Effector CD8-positive, alpha-beta T cell (primary cell): Measurements from ENCODE around the gene KCNK6.

ENCODE experiments used
- DNase-seq: peaks from one replicate; lab custom pipeline; 2025; lab: John Stamatoyannopoulos, UW
- total RNA-seq, 4 experiments: gene quantifications; one replicate each; lab custom pipeline; 2026; lab: John Stamatoyannopoulos, UW

KCNK6 gene
- total RNA-seq: 27.6 to 49.6 (median 32.8) reads per million in 4 experiments

DNA sequence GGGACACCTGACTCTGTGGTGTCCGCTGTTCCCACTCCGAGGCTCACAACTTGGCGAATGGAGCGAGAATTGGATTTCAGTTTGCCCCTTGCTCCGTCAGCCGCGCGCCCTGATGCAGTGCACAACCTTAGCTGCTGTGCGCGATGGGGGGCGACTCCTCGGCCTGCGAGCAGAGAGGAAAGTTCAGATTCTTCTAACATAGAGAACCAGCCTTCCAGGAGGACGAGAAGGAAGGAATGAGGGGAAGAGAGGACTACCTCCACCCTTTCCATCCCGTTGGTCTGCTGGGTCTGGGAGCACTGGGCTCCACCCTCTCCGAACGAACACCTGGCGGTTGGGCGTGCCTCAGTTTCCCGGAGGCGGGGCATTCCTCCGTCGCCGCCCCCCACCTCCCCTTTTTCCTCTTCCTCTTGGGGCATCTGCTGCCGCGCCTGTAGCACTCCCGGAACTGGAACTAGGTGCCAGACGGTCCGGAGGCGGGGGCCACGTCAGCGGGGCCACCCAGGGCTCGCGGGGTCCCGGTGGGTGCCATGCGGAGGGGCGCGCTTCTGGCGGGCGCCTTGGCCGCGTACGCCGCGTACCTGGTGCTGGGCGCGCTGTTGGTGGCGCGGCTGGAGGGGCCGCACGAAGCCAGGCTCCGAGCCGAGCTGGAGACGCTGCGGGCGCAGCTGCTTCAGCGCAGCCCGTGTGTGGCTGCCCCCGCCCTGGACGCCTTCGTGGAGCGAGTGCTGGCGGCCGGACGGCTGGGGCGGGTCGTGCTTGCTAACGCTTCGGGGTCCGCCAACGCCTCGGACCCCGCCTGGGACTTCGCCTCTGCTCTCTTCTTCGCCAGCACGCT lies at the start of gene KCNK6:
Gene KCNK6, plus strand, starts transcription at position 425 of the 838 bp plus-strand sequence. Its CDS starts 106 bp downstream, at position 531.
- peak; percentile 6 for DNase-seq

DNA sequence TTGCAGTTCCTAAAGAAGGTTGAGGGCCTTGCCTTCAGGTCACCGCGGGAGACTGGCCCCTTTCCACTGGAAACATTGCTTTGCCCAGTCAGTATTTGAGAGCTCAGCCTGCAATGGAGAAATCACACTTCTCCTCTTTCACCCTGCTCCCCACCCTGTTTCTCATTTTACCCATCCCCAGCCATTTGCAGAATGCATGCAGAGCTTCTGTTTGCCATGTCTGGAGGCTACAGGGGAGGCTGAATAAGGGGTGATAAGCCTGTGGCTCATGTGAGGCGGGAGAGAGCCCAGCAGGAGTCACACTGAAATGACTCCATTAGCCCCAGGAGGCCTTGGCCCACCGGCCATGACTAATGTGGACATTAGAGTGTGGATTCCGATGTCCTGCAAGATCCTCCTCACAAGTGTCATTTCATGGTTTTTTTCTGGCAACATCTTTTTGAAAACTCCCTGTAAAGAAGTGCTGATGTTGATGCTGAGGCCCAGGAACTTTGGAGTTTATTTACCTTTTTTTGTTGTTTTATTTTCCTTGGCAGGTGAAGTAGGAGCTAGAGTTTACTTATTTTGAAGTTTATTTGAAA lies 49.0 kb upstream of the KCNK6 start:
- no peak for DNase-seq

DNA sequence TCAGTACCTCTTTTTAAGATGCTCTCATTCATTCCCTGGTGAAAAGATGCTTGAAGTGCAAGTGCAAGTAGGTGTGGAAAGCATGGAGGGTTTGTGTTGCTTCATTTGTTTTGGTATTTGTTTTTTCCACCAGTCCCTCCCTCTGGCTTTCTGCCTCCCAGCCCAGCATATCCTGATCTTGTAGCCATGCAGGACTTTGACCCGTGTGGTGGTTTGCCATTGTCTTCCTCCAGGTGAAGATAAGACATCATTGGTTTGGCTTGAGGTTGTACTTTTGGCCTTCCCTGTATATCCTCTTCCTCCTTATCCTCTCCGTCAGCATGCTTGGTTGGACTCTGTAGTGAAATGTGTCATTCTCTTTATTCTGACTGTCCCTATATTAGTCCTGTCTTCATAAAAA lies 46.1 kb upstream of the KCNK6 start:
- no peak for DNase-seq

DNA sequence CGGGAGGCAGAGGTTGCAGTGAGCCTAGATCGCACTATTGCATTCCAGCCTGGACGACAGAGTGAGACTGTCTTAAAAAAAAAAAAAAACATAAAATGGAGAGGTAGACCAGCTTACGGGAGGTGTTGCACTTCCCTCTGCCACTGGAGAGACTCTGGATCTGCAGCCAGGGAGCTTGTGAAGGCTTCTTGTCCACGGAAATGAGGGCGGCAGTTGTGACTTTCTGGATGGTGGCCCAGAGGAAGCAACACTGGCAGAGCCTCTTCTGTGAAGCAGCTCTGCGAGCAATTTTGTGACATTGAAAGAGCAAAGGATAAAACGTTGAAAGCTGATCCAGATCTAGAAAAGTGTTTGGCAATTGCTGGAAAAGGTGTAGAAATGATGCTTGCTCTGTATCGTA lies 44.9 kb upstream of the KCNK6 start:
- DNase-seq: no peak

DNA sequence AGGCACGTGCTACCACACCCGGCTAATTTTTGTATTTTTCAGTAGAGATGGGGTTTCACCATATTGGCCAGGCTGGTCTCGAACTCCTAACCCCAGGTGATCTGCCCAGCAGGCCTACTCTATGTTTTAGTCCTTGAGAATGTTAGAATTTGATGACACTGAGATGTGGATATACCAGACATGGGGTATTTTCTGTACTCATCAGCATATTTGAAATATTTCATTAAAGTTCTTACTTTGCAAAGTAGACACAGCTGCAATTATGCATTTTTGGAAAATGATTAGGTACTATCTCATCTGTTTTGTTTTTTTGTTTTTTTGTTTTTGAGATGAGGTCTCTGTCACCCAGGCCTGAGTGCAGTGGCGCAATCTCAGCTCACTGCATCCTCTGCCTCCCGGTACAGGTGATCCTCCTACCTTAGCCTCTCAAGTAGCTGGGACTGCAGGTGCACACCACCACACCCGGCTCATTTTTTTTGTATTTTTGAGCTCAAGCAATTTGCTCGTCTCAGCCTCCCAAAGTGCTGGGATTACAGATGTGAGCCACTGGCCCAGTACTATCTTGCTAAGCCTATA lies 42.6 kb upstream of the KCNK6 start:
- no peak for DNase-seq

DNA sequence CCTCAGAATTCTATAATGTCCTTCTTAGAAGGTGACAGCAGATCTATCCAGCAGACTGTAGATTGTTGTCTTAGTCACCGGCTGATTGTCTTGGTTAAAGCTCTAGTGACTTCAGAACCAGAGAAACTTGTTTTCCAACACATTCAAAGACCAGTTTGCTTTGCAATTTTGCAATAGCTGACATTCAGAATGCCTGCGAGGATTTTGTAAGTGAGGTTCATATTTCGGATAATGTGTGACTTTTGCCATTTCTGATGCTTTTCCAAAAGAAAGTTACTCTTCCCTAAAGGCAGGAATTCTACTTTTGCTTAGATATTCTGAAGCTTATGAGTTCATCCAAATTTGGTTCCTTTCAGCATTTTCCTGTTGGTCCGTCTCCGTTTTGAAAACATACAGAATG lies 42.1 kb upstream of the KCNK6 start:
- DNase-seq: no peak

DNA sequence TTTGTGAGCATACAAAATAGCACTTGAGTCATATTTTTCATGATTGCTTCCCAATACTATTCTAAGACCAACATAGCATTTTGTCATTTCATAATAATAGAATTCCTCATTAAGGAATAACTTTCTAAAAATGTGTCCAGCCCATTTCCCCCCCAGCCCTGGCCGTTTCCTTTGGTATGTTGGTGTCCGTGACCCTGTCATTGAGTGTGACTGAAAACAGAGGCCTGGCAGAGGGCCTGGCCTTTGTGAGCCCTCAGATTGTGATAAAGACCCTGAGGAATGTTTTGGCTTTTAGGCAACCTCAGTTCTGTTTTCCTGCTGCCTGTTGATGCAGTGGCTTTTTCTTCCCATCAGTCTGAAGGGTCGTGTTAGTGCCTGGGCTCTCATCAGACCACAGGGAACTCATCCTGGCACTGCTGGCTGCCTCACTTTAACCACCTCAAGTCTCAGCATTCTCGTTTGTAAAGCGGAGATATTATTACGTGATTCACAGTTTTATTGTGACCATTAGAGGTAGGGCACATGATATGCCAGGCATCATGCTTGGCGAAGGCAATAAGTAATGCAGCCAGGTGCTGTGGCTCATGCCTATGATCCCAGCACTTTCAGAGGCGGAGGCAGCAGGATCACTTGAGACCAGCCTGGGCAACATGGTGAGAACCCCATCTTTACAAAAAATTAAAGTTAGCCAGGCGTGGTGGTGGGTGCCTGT lies 41.5 kb upstream of the KCNK6 start:
- DNase-seq: no peak

DNA sequence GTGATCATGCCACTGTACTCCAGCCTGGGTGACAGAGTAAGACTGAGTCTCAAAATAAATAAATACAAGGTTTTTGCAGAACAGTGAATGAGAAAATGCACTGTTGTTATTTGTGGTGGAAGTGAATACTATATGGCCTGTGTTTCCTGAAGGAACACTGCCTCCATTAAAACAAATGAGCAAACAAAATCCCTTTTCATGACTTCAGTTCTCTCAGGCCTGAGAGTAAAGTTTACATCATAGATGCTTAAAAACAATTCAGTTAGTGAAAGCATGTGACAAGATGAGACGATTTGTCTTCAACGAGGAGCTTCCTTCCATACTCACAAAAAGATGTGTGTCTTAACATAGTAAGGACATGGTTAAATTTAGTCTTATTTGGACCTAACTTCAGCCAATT lies 40.9 kb upstream of the KCNK6 start:
- DNase-seq: no peak

DNA sequence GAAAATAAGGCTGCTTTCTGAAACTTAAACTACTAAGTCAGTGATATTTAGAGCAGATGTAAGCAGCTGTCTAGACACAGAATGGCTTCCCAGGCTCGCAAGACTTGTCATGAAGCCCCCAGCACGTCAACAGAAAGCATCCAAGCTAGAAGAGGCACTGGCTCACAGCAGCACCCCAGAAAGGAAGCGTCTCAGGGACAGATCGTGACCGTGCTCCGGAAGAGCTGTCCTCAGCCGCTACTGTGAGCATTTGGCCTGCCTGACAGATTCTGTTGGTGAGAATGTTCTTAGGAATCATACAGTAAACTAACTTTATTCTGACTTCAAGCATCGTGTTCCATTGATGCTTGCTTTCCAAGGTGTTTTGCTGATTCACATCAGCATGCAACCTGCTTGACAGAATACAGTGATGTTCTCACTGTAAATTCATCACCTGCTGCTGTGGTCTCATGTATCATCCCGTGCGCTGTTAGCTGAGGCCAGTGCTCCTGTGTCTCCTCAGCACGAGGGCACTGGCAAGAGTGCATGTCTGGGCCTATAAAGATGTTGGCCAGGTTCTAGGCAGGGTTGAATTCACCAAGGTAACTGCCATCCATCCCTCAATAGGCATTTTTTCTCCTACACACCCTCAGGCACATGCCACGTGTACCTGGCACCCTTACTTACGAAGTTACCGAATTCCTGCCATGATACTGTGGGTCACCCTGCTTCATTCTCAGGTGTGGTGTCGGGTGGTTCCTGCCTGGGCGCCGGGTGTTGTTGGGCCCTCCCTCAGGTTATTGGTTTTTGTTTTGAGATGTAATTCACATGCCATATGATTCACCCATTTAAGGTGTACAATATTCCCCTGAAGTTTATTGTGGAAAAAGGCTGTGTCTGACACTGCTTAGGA lies 39.4 kb upstream of the KCNK6 start:
- no peak for DNase-seq

DNA sequence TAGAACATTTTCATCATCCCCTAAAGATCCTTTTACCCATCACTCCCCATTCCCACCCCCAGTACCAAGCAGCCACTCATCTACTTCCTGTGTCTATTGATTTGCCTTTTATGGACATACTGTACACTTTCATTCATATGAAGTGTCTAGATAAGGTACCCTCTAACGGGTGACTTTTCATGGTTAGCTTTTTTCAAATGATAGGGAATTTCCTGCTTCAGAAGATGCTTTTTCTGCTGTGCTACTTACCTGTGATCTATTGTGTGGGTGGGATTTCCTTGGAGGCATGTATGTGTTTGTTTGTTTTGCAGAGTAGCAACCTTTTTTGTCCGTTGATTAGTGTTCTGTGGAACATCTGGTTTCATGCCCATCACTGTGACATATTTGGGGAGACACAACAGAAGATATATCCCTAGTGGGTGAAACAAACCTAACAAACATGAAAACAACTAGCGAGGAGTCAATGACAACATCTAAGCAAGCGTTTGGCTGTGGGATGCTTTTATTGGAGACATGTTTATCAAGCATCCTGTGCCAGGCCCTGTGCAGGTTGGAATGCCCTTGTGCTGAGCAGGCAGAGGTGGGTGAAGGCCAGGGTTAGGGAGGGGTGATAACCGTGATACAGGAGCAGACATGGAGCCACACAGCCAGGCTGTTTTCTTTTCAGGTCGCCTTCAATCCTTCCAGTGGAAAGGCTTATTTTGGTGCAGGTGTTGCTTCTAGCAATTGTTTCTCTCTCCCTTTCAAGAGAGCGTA lies 37.7 kb upstream of the KCNK6 start:
- no peak for DNase-seq

DNA sequence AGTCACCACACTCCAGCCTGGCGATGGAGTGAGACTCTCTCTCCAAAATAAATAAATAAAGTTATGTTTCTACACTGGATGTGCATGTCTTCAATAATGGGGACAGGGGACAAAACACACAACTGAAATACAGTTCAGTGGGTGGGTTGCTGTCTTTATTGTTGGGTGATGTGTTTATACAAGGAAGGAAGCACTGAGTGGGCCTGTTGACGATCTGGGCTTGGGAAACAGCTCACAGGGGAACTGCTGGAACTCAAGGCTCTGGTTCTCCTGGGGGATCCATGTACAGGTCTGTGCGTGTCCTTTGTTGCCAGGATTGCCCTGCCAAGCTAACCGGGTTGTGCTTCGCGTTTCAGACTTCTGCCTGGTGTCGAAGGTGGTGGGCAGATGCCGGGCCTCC lies 36.4 kb upstream of the KCNK6 start:
- no peak for DNase-seq

DNA sequence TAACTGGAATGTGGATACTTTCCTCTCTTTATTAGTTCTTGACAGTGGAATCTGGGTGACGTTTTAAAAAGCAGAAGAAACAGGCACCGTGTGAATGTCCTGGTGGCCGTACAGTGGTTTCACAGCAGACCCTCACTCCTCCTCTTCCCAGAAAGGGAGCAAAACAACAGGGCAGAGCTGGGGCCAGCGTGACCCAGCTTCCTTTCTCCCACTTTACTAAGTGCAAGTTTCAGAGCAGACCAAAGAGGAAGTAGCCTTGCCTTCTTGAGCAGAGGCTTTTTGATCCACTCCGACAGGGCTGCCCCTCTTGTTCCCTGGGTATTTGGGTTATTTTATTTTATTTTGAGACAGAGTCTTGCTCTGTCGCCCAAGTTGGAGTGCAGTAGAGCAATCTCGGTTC lies 35.2 kb upstream of the KCNK6 start:
- no peak for DNase-seq

DNA sequence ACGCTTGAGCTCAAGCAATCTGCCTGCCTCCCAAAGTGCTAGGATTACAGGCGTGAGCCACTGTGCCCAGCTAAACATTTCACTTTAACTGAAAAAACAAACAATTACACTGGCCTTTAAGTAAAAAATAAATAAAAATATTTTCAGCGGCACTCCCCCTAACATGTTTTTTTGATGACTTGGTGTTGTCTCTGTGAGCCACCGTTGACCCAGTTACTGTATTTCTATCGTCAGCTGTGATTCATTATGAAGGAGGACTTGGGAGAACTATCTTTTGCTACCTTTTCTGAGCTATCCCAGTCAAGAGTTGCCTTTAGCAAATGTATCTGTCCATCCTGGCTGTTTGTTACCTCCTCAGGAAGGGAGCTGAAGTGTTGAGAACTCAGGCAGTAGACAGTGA lies 34.1 kb upstream of the KCNK6 start:
- DNase-seq: no peak

DNA sequence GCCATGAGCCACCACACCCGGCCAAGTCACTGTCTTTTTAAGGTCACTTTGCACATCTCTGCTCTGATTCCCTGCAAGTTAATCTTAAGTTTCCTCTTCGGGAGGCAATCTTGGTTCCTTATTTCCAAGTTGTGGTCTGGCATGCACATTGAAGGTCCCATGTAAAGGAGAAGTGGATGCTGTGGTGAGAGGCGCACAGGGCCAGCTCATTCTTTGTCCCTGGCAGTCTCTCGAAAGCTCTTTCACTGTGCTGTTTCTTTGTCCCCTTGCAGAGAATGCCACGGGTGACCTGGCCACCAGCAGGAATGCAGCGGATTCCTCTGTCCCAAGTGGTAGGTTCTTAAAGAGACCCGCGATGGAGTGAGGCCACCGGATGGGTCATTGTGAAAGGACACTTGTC lies 32.0 kb upstream of the KCNK6 start:
- DNase-seq: no peak

DNA sequence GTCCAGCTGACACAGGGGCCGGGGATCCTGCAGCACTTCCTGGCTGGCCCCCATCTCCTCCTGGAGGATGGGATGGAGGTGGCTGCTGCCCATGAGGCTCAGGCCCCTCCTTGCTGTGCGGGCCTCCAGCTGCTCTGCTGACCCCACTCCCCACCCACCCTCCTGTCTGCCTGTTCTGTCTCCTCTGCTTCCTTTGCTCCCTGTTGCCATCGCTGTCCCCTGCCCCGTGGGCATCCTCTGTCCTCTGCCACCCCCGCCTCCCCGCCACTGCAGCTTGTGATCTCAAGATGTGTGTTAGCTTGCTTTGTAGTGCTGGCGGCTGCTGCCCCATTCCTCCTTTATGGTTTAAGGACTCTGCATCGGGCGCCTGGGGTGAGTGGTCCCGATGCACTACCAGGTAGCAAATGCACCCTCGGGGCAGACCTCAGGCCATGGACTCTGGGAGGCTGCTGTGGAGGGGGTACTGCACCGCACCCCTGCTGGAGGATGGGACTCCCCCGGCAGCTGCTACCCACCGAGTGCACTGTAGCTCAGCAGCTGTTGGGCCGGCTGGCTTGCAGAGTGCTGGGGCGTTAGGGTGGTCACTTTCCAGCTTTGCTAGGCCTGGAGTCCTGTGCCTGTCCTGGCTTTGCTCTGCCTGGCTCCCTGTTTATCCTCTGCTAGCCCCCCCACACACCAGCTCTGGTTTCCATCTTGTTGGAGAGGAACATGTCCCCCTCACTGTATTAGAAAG lies 31.4 kb upstream of the KCNK6 start:
- DNase-seq: no peak

DNA sequence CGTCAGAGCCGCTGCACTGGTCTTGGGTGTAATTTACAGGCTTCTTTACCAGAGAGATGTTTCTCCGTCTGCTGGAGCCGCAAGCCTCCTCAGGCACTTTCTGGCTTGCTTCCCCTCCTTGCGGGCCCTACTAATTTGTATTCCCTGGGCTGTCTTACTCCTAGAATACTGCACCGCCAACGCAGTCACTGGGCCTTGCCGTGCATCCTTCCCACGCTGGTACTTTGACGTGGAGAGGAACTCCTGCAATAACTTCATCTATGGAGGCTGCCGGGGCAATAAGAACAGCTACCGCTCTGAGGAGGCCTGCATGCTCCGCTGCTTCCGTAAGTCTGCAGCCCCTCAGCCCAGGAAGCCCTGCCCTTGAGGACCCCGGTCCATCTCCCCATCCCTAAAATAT lies 29.7 kb upstream of the KCNK6 start:
- DNase-seq: no peak

DNA sequence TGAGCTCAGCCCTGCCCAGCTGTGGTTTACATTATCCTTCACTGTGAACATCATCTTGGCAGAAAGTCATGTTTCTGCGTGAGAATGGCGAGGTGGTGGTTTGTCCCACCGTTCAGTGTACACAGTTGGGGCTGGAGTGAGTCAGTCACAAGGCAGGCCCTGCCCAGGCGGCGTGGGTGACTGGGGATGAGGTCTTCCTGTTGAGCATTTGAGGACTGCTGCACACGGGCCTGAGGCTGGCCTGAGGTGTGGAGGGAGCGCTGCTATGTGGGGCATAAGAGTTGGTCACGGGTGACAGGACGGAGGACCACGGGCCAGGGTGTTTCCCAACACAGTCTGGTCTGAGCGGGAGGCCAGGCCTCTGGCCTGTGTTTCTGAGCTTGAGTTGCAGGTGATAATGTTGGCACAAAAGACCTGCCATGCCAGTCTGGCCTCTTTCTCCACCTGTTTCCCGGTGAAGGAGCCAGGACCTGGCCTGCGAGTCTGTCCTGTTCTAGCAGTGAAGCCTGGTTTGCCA lies 29.0 kb upstream of the KCNK6 start:
- DNase-seq: no peak

DNA sequence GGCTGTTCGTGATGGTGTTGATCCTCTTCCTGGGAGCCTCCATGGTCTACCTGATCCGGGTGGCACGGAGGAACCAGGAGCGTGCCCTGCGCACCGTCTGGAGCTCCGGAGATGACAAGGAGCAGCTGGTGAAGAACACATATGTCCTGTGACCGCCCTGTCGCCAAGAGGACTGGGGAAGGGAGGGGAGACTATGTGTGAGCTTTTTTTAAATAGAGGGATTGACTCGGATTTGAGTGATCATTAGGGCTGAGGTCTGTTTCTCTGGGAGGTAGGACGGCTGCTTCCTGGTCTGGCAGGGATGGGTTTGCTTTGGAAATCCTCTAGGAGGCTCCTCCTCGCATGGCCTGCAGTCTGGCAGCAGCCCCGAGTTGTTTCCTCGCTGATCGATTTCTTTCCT lies 27.8 kb upstream of the KCNK6 start:
- no peak for DNase-seq

DNA sequence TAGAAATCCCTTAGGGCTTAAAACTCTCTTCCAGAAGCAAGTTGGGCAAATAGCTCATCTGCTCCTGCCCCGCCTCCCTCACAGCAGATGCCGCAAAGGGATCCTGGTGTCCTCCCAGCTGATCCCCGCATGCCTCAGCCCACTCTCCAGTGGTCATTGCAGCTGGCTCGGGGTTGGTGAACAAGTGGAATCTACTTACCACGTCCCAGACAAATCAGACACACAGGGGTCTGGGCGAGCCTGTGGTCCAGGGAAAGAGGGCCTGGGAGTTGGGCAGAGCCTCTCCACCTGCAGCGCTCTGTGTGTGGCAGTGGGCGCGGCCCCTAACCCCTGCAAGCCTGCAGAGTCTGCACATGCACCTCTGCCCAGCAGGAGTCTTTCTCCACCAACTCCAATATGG lies 26.4 kb upstream of the KCNK6 start:
- DNase-seq: no peak

DNA sequence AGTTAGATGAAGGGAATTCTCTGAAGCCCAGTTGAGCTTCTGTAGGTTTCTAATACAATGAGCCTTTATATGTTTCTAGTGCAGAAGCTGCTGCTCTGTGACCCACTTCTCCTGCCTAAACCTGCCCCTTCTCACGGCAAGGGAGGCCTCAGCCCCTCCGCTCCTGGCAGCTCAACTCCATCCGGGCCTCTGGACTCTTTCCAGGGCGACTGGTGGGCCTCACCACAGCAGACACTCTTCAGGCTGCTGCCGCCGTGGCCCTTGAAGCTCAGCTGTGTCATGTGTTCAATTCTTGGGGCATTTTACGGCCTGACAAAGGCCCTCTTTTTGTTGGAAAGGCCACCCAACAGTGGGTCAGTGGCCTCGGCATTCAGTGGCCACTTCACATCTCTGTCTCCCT lies 25.6 kb upstream of the KCNK6 start:
- no peak for DNase-seq
